Kidney tubule cell (primary cell): ENCODE results near the gene PRDM16.
A peak's percentile ranks its signal among the peaks of the same experiment; 100 is the strongest.

Source experiments
- DNase-seq: peaks from one replicate; pipeline ENCODE4 v3.0.0-alpha.2; 2018; ENCODE audit warnings: low spot score

Gene PRDM16

DNA sequence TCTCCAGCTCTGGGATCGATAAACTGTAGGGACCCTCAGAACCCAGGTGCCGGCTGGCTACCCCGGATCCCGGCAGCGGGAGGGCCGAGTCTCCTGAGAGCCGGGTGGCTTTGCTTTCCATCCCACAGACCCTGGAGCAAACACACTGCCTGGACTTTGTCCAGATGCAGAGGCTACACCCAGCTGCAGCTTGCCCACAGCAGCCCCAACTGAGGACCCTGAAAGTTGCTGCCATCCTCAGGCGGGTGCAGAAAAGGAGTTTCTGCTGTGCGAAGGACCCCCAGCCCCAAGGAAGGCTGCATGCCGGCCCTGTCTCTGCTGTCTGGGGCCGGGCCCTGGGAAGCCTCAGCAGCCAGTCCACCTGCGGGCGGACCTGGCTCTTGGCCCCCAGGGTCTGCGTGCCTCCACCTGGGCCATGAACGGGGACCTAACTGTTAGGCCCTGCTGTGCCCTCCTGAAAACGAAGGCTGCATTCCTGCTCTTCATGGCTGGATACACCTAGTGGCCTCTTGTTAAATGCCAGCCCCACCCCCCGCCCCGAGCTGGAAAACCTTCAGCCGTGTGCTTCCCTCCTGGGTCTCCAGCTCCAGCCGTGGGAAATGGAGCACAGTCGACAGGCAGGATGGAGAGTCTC lies 287.9 kb downstream of the PRDM16 start:
- no peak for DNase-seq

DNA sequence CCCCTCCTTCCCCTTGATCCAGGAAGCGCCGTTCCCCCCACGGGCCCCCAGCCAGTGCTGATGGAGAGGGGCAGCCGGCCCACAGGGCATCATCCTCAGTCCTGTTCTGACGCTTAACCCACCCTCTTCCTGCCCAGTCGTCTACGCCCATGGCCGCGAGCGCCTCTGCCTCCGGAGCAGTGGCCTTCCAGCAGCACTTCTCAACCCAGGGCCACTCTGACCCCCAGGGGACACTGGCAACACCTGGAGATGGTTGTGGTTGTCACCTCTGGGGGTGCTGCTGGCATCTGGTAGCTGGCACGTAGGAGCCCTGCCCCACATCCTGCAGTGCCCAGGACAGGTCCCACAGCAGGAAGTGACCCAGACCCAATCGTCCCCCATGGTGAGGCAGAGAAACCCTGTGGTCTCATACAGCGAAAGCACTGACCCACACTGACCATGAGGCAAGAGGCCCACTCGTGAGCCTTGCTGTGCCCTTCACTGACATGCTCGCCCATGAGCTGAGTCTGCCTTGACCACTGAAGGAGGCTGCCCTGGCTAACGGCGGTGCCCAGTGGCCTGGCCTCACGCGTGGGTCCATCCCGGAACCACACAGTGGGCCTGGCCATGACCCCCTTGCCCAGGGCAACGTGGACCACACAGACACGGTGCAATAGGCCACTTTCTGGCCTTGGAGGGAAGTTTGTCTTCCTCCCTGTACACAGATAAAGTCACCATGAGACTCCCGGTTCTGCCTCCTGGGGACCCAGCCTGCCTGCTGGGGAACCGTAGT lies 288.7 kb downstream of the PRDM16 start:
- DNase-seq, result no peak

DNA sequence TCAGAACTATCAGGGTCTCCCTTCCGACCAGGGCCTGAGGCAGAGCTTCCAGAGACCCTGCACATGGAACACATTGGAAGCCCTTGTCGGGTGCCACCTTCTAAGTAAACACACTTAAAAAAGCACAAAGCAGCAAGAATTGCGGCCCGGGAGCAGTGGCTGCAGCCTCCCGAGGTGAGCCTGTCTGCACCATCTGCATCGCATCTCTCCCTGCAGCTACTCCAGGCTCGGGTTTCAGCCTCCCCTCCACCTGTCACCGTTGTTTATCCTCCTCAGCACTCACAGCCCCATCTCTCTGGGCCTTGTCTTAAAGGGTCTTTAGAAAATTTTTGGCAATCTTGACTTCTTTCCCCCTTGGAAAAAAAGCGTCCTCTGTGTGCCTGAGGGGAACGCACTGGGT lies 290.3 kb downstream of the PRDM16 start:
- DNase-seq, result no peak

- DNase-seq, result no peak
These were observed 290.9 kb downstream of the PRDM16 start for GRCh38 chr1:3359756-3360440.

DNA sequence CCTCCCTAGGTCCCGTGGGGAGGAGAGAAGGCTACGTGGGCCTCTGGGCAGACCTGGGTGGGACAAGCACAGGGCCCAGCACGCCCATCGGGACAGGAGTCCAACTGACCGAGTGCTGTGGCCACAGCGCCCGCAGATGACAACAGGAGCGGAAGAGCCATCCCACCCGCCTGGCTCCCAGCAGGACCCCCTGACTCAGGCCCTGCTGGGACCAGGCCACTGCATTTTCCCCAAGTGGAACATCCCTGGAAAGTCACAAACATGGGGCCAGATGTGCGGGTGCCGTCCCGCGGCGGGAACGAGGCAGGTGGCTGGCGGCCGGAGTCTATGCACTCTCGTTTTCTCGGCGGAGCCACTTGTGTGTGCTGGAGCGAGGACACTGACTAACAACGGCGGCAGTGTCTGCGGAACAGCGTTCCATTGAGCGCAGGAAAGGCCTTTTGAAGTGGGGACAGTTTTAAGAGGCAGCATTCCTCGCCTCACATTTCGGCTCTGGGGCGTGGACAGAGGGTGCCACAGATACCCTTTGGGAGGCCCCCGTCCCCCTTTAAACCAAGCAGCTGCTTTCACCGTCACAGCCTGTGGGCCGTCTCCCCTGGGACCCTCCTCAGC lies 291.7 kb downstream of the PRDM16 start:
- DNase-seq, result no peak

DNA sequence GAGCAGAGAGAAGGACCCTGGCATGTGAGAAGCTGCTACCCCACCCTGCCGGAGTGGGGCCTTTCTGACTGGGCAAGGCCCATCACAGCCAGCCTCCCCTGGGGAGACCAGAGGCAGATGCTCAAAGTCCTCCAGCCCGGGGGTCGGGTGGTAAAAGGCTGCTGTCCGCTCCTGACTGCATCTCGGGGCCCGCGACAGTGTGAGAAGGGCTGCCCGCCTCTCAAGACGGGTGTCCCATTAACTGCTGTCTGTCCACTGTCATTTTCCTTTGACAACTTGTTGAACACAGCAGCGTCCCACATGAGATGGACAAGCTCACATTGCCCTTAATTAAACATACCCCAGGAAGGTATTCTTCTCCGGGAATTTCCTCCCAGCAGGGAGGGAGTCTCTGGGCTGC lies 294.0 kb downstream of the PRDM16 start:
- no peak for DNase-seq

GRCh38 chr1:3363756-3364155 lies 294.8 kb downstream of the PRDM16 start:
- DNase-seq, result no peak

GRCh38 chr1:3364551-3364950 lies 295.5 kb downstream of the PRDM16 start:
- no peak for DNase-seq

DNA sequence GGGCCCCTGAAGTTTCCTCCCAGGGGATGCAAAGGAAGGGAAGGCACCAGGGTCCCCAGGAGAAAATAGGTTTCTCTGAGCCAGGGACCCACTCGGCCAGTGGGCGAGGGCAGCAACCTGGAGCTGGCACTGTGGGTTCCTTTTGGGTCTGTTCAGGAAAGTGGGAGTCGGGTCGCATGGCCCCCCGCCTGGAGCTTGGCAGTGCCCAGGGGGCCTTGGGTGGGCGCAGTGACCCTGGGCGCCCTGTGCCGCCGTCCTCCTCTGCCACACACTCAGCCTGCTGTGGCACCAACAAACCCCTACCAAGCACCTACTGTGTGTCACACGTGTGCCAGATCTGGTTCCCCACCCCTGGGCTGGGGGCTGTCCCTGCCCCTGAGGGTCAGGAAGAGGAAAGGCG lies 296.0 kb downstream of the PRDM16 start:
- DNase-seq, result no peak

GRCh38 chr1:3365523-3366125 lies 296.6 kb downstream of the PRDM16 start:
- DNase-seq, result no peak

GRCh38 chr1:3366126-3367051 lies 297.4 kb downstream of the PRDM16 start:
- DNase-seq, result no peak

DNA sequence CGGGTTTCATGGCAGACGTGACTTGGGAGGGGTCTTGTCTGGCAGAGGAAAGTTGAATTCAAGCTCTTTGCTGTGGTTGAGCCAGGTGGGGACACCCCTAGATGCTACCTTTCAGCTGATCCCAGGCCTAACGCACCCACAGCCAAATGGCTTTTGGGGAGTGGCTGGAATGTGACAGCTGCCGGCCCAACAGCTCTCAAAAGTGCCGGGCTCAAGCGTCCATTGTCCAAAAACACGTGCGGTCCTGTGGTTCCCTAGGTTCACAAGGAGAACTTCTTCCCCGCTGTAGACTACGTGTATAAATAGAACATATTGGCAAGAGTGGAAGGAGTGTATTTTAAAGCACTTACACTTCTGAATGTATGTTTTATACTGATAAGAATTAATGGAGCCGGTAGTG lies 298.4 kb downstream of the PRDM16 start:
- DNase-seq, result no peak

DNA sequence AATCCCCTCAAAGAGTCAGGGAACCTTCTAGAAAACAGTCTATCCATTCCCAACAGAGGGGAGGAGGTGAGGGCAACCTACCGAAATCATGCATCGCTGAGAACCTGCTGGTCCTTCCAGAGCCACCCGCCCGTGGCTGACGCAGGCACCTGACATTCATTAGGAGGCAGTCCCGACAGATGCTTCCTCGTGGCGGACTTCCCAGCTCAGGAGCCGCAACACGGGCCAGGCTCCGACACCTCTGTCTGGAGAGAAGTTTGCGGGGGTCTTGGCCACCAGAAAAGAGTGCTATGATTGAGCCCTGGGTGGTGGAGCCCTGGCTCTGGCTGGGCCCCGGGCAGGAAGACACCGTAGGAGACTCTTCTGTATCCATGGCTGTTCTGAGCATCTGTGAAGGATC lies 299.1 kb downstream of the PRDM16 start:
- no peak for DNase-seq

DNA sequence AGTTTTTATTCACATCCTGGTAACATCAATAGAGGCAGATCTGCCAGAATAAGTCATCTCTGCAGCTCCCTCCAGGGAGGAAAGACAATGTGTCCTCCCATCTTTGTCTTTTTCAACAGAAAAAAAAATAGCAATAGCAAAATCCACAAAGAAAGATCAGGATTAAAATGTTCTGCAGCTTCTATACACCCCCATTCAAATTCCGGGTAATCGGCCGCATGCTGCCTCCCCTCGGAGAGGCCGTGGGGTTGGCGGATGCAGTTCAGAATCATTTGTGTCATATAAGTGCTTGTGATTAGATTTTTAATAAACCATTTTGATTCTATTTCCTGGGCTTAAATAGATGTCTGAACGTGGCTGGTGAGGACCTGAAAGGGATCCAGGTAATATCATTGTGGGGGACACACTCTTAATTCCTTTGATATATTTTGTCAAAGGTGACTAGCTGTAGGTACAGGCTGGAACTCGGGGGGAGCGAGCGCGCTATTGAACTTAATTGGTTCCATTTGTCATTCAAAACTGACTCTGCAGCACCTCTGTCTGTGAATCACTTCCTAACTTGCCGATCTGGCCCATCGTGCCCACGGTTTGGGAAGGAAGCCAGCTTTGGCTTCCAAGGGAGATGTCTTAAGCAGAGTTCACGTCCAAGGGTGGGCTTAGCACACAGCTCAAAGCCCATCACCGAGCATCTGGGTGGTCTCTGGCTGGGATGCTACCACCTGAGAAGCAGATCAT lies 299.9 kb downstream of the PRDM16 start:
- DNase-seq, result no peak

DNA sequence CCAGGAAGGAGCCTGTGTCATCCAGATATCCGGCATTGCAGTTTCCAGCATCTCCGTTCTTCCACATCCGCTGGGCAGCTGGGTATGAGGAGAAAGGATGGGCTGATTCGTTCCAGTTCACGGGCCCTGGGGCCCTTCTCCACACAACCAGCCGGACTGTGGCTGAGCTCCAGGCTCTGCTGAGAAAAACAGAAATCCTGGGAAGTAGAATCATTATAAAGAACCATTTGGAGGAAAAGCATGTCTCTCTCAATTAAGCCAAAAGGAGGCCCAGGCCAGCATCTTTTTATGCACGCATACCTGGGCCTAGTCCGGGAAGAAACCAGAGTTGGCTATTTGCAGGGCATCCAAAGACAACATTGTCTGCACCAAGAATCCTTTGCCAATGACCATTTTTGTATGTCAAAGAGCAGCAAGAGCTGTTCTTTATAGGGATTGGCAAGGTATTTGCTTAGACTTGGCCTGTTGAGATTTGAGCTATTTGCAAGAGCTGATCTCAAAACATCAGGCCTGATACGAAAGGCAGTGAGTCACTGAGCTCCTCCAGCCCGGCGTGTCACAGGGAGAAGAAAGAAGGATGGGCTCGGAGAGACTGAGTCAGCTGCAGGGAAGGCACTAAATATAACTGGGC lies 300.6 kb downstream of the PRDM16 start:
- DNase-seq, result peak; percentile 50

DNA sequence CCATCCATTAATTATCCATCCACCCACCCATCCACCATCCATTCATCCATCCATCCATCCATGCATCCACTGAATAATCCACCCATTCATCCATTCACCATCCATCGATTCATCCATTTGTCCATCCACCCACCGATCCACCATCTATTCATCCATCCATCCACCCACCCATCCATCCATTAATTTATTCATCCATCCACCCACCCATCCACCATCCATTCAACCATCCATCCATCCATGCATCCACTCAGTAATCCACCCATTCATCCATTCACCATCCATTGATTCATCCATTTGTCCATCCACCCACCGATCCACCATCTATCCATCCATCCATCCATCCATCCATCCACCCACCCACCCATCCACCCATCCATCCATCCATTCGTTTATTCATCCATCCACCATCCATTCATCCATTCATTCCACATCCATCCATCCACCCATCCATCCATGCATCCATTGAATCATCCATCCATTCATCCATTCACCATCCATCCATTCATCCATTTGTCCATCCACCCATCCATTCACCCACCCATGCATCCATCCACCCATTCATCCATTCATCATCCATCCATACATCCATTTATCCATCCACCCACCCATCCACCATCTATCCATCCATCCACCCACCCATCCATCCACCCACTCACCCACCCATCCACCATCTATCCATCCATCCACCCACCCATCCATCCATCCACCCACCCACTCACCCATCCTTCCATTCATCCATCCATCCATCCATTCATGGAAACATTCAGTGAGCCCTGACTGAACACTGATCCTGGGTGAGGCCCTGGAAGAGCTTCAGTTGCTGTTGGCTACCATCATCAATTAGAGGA lies 302.1 kb downstream of the PRDM16 start:
- no peak for DNase-seq

DNA sequence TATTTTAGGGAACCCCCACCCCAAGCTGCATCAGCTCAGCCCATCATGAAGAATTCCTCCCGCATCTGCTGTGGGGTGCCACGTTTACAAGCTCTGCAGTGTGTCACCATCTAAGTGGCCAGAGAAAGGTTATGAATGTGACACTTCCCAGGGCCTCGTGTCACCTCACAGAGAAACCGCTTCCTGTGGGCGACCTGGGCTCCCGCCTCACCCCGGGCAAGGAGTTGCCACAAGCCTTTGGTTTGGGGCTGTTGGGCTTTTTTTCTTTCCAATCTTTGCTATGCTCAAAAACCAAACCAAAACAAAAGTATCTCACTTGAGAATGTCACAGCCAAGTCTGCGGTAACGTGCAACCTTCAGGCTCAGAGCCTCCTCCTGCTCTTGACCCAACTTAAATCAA lies 303.3 kb downstream of the PRDM16 start:
- no peak for DNase-seq

DNA sequence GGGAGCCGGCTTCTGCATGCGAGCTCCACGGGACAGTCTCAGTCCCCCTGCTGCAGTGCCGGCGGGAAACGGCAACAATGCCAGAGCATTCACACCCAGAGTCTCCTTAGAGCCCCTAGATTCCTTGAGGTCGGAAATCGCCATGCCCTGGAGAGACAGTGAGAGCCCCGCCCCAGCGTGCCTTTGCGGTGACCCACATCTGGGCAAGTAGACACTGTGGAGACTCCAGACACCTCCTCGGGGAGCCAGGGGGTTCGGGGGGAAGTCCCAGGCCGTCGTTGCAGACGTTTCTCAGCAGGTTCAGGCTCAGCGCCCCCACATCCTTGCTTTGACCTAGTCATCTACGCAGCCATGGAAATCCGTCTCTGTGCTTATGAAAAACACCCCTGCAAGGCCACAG lies 304.2 kb downstream of the PRDM16 start:
- peak; percentile 9 for DNase-seq

DNA sequence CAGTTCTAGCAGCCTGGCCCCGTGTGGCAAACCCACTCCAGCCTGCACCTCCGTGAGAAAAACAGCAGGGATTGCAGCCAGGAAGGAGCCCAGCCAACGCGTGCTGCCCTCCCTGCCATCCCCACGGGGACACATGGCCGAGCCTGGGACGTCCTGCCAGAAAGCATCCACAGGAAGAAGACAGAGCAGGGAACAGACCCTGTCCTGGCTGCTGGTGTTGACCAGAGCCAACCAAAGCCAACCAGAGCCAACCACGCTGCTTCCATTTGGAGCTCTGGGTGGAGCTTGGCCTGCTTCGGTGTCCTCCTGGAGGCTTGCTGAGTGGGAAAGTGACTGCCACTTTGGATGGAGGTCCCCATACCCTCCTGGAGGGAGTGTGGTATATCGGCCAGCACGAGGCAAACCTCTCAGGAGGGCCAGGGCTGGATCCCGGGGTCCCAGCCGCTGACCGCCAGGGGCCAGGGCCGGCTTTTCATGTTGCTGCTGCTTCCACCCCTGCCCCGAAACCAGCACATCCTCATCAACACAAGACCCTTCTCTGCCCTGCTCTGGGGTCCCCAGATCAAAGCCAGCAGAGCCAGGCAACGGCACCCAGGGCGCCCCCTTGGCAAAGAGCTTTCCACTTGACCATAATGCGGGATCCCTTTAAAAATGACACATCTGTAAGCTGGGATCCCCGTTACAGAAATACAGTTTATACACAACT lies 304.9 kb downstream of the PRDM16 start:
- no peak for DNase-seq
